Astrocyte of the spinal cord (primary cell): ENCODE data around the gene ZMYM2.
"Not testable (repeated sequence)": the region's sequence is repeated elsewhere in the genome, so short reads cannot be mapped to it uniquely, and the experiment has no call there.

Source experiments
- DNase-seq: peaks from one replicate; pipeline ENCODE4 v3.0.0; 2011; ENCODE audit warnings: low read depth, low spot score
- H3K4me3 ChIP-seq: 2 replicates; pipeline ENCODE4 v1.5.1; 2011; ENCODE audit warnings: low read depth, mild to moderate bottlenecking, low read length, moderate library complexity
- in situ Hi-C: cut with HindIII; loops from 2 replicates; pipeline ENCODE4 v1.10.0; 2017; ENCODE audit warnings: low sequenced_read_pairs
- TF ChIP-seq, protein P1 (sequence below): IDR thresholded peaks from 2 replicates; pipeline ENCODE4 v1.5.1; 2012; ENCODE audit warnings: low read depth, mild to moderate bottlenecking, low read length, inconsistent platforms

Gene ZMYM2

DNA sequence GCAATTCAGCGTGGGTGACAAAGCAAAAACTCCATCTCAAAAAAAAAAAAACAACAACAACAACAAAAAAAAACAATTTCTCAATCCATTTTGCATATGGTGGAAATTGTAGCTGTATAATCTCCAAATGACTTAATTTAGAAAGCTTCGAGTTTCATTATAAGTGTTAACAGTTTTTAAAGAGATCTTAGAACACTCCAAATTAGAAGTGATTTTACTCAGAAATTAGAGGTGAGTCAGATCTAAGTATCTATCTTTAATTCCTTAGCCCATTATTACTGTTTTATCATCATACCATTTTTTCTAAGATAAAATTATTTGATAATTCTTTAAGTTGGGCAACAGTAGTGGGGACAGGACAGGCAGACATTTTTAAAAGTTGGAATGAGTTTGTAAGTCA lies 60.5 kb downstream of the ZMYM2 start:
- TF ChIP-seq, protein P1, sequence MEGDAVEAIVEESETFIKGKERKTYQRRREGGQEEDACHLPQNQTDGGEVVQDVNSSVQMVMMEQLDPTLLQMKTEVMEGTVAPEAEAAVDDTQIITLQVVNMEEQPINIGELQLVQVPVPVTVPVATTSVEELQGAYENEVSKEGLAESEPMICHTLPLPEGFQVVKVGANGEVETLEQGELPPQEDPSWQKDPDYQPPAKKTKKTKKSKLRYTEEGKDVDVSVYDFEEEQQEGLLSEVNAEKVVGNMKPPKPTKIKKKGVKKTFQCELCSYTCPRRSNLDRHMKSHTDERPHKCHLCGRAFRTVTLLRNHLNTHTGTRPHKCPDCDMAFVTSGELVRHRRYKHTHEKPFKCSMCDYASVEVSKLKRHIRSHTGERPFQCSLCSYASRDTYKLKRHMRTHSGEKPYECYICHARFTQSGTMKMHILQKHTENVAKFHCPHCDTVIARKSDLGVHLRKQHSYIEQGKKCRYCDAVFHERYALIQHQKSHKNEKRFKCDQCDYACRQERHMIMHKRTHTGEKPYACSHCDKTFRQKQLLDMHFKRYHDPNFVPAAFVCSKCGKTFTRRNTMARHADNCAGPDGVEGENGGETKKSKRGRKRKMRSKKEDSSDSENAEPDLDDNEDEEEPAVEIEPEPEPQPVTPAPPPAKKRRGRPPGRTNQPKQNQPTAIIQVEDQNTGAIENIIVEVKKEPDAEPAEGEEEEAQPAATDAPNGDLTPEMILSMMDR: no peak
- no peak for DNase-seq
- no peak overlapping the region for H3K4me3 ChIP-seq
- in situ Hi-C loops: no loop called here

DNA sequence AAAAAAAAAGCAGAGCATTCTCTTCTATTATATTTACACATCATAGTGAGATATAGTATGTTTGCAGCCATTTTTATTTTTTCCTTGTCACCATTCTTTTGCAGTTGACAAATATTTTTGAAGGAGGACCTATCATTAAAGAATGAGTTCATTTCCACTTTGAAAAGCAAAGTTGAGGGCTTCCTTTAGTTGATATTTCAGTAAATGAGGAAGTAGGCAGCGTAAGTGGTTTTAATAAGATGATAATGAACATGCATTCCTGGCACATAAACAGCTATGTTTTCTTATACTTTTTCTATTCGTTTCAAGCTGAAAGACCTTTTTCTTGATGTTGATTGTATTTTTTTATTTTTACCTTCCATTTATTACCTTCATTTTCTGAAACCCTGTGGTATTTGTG lies 66.2 kb downstream of the ZMYM2 start:
- DNase-seq: no peak
- H3K4me3 ChIP-seq: no peak overlapping the region
- in situ Hi-C loops: no loop called here
- TF ChIP-seq, protein P1: no peak

DNA sequence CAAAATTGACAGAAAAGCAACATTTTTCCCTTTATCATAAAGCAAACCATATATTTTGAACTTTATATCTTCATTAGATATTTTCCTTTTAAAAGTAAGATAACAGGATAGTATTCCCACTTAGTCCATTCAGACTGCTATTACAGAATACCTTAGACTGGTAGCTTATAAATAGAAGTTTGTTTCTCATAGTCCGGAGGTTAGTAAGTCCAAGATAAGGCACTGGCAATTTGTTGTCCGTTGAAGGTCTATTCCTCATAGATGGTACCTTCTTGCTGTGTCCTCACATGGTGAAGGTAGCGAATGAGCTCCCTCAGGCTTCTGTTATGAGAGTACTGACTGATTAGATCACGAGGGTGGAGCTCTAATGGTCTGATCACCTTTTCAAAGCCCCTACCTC lies 70.4 kb downstream of the ZMYM2 start:
- TF ChIP-seq, protein P1: no peak
- in situ Hi-C loops: no loop called here
- H3K4me3 ChIP-seq: no peak overlapping the region
- DNase-seq: no peak

DNA sequence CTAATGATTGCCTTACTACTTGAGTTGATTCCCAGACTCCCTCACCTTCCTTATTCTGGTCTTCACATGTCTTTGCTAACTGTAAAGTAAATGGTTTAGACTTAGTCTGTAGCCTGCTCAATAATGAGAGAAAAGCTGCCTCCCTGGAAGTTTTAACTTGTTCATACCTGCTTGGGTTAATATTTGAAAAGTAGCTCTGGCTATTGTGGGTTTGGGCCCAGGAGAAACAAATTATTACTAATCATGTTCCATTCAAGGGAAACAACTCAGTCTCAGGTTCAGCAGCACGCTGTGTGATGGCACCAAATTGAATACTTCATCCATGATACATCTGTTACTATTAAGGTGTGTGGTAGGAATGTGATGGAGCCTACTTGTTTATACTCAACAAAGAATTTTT lies 75.0 kb downstream of the ZMYM2 start:
- no peak for DNase-seq
- H3K4me3 ChIP-seq: no peak overlapping the region
- in situ Hi-C loops: no loop called here
- TF ChIP-seq, protein P1: no peak

DNA sequence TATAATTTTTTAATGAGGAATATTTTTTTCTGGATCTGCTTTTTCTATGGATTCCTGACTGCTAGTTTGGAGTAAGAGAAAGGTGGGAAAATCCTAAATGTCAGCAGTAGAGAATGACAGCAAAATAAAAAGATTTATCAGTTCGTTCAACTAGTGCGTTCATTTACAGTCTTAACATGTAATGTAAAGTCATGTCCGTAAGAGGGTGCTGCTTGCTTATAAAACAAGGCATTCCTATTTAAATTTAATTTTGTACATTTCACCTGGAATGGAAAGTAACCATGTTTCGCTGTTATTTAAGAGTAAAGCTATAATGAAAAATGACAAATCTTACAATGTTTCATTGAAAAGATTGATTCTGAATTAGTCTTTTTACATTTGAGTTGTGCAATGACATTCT lies 76.6 kb downstream of the ZMYM2 start:
- TF ChIP-seq, protein P1: peak; percentile 8
- in situ Hi-C loops: no loop called here
- no peak for DNase-seq
- no peak overlapping the region for H3K4me3 ChIP-seq

DNA sequence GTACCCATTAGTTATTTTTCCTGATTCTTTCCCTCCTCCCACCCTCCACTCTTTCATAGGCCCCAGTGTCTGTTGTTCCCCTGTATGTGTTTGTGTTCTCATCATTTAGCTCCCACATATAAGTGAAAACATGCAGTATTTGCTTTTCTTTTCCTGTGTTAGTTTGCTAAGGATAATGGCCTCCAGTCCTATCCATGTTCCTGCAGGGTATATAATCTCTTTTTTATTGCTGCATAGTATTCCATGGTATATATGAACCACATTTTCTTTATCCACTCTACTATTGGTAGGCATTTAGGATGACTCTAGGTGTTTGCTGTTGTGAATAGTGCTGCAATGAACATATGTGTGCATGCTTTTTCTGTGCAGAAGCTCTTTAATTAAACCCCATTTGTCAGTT lies 79.4 kb downstream of the ZMYM2 start:
- no peak overlapping the region for H3K4me3 ChIP-seq
- TF ChIP-seq, protein P1: no peak
- in situ Hi-C loops: no loop called here
- DNase-seq: no peak

DNA sequence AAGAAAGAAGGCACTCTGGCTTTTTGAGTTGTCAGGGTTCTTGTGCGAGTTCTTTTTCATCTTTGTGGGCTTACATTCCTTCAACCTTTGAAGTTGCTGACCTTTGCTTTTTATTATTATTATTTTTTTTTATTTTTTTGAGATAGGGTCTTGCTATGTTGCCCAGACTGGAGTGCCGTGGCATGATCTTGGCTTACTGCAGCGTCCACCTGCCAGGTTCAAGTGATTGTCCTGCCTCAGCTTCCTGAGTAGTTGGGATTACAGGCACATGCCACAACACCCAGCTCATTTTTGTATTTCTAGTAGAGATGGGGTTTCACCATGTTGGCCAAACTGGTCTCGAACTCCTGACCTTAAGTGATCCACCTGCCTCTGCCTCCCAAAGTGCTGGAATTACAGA lies 84.1 kb downstream of the ZMYM2 start:
- in situ Hi-C loops, DNase-seq, H3K4me3 ChIP-seq: not testable (repeated sequence)
